Measurements from ENCODE around the gene IFT122.

GRCh38 chr3:129490273-129490675 lies 50.2 kb downstream of the IFT122 start:
- TF ChIP-seq CTCF (IDR thresholded peaks at IDR 0.05) (peak; percentile 89 to 93 (median 91)), POLR2A (IDR thresholded peaks at IDR 0.05) (no peak)

Data from right lobe of liver (tissue), 4 donors.